D721Med (cell line): Measurements from ENCODE around the gene ARHGEF17.
A peak's percentile ranks its signal among the peaks of the same experiment; 100 is the strongest.

Experiments used
- DNase-seq: peaks from one replicate; pipeline ENCODE4 v3.0.0; 2011; ENCODE audit warnings: low spot score; ENCODE audit not compliant: insufficient read length
- FAIRE-seq: peaks from 2 replicates; lab custom pipeline; 2011; peaks lifted over from hg19 to GRCh38; lab: Jason Lieb, UNC
- TF ChIP-seq, protein P1 (sequence below): IDR thresholded peaks from 2 replicates; pipeline ENCODE4 v1.5.1; 2012; ENCODE audit warnings: mild to moderate bottlenecking, control low read depth; ENCODE audit not compliant: insufficient read depth; ENCODE audit errors: missing control alignments

ARHGEF17 gene, protein sequence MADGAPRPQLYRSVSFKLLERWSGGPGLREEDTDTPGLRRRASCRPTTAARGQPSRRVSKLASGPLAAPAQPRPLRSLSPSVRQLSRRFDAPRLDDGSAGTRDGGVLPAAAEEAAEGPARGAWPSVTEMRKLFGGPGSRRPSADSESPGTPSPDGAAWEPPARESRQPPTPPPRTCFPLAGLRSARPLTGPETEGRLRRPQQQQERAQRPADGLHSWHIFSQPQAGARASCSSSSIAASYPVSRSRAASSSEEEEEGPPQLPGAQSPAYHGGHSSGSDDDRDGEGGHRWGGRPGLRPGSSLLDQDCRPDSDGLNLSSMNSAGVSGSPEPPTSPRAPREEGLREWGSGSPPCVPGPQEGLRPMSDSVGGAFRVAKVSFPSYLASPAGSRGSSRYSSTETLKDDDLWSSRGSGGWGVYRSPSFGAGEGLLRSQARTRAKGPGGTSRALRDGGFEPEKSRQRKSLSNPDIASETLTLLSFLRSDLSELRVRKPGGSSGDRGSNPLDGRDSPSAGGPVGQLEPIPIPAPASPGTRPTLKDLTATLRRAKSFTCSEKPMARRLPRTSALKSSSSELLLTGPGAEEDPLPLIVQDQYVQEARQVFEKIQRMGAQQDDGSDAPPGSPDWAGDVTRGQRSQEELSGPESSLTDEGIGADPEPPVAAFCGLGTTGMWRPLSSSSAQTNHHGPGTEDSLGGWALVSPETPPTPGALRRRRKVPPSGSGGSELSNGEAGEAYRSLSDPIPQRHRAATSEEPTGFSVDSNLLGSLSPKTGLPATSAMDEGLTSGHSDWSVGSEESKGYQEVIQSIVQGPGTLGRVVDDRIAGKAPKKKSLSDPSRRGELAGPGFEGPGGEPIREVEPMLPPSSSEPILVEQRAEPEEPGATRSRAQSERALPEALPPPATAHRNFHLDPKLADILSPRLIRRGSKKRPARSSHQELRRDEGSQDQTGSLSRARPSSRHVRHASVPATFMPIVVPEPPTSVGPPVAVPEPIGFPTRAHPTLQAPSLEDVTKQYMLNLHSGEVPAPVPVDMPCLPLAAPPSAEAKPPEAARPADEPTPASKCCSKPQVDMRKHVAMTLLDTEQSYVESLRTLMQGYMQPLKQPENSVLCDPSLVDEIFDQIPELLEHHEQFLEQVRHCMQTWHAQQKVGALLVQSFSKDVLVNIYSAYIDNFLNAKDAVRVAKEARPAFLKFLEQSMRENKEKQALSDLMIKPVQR (N-terminal part only)

DNA sequence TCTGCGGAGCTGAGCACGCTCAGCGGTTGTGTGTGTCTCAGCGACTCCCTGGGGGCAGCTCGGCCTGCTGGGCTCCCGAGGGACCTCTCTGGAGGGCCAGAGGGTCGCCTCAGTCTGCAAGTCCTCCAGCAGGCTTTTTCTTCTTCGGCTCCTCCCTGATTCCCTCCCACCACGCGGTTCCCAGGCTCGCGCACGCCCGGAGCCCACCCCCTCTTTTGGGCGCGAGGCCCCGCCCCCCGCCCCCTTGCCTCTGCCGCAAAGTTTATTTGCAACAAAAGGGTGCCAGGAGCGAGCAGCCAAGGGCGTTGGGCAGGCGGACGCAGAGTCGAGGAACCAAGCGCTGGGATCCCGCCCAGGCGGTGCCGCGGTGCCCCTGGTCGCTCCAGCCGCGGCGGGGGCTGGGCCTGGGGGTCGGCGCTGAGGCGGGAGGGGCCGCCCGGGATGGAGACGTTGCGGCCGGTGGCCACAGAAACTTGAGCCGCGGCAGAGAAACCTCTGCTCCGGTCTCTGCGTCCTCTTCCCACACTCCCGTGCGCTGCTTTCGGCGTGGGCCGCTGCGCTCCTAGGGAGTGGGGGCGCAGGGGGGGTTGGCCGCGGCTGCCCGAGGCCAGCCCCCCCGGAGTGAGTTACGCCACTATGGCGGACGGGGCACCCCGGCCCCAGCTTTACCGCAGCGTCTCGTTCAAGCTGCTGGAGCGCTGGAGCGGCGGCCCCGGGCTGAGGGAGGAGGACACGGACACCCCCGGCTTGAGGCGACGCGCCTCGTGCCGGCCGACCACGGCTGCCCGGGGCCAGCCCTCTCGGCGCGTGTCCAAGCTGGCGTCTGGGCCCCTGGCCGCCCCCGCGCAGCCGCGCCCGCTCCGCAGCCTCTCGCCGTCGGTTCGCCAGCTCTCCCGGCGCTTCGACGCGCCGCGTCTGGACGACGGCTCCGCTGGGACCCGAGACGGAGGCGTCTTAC is at the start of gene ARHGEF17:
ARHGEF17 (plus strand) TSS at position 274 of the 958 bp plus-strand sequence; CDS start at position 637, 363 bp downstream.
- DNase-seq (peak; percentile 63), FAIRE-seq (no peak)
- TF ChIP-seq, protein P1, sequence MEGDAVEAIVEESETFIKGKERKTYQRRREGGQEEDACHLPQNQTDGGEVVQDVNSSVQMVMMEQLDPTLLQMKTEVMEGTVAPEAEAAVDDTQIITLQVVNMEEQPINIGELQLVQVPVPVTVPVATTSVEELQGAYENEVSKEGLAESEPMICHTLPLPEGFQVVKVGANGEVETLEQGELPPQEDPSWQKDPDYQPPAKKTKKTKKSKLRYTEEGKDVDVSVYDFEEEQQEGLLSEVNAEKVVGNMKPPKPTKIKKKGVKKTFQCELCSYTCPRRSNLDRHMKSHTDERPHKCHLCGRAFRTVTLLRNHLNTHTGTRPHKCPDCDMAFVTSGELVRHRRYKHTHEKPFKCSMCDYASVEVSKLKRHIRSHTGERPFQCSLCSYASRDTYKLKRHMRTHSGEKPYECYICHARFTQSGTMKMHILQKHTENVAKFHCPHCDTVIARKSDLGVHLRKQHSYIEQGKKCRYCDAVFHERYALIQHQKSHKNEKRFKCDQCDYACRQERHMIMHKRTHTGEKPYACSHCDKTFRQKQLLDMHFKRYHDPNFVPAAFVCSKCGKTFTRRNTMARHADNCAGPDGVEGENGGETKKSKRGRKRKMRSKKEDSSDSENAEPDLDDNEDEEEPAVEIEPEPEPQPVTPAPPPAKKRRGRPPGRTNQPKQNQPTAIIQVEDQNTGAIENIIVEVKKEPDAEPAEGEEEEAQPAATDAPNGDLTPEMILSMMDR: no peak

DNA sequence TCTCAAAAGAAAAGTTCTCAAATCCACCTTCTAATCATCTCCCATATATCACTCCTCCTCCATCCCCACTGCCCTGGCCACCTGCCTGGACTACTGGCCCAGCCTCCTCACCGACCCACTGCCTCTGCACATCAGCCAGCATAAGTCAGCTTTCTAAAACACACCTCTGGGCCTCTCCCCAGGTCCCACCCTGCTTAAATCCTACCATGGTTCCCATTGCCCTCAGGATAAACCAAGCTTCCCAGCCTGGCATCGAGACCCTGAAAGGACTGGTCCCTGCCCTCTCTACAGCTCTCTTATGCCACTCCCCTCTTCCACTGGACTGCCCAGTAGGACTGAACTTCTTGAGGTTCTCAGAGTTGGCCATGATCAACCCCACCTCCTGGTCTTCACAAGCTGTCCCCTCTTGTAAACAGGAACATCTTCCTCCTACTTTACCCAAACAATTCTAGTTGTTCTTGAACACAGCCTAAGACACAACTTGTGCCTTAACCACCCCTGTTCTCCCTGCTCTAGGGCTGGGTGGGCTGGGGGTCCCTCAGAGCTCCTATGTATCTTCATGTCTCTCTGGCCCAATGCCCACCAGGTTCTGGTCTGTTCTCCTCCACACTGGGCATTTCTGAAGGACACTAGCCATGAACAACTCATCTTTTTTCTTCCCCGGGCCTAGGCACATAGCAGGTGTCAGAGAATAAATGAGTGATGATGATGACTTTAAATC is 48.5 kb upstream of the ARHGEF17 start:
- DNase-seq (no peak), FAIRE-seq (no peak)
- TF ChIP-seq, protein P1: no peak

DNA sequence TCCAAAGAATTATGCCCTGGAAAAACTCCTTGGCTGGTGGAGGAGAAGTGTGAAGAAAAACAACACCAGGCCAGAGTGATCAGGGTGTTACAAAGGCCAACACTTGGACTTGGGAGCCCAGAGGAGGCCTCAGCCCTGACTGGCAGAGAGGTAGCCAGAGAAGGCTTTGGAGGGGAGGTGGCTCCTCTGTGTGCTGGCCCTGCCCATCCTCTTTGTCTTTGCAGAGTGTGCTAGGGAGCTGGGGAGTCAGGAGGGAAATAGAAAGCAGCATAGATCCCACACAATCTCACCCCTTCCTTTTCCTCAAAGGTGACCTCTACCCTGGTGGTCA is 48.0 kb upstream of the ARHGEF17 start:
- no peak for FAIRE-seq
- TF ChIP-seq, protein P1: no peak
- DNase-seq: no peak

DNA sequence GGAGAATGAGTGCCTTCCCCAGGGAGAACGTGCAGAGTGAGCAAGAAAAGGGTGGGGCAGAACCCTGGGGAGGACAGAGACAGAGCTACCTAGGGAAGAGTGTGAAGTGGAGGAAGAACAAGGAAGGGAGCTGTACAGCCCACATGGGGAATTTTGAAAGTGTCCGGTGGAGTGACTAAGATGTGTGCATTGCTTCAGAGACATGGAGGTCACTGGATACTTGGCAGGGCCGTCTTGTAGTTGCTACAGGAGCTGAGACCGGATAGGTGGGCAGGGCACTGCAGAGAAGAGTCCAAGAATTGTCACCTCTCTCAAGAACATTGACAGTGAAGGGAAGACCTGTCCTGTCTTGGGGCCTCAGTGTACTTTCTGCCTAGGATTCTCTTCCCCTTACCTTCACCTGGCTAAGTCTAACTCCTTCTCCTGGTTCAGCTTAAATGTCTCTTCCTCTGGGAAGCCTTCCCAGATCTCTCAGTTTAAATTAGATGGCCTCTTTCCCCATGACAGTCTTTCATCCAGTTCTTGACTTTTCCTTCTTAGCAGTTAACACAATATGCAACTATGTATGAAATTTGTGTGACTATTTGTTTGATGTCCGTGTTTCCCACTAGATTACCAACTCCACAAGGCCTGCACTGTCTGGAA is 45.1 kb upstream of the ARHGEF17 start:
- TF ChIP-seq, protein P1: no peak
- FAIRE-seq (no peak), DNase-seq (no peak)

DNA sequence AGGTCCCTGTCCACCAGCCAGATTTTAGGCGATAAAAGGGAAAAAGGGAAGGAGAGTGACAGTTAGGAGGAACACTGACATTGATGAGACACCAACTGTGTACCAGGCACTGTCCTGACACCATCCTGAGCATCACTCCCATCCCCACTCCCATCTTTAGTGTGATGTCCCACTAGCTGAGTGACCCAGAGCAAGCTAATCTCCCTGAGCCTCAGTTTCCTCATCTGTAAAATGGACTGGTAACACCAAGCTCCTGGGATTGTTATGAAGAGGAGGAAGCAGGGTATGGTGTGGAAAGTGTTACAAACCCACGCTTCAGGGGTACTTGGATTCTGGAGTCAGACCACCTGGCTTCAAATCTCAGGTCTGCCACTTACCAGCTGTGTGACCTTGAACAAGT is 44.4 kb upstream of the ARHGEF17 start:
- no peak for FAIRE-seq
- TF ChIP-seq, protein P1: no peak
- no peak for DNase-seq
